T-helper 2 cell treated with Interferon-gamma antibody and Interleukin-4, amounts not matched to agents 5 μg/mL and 100 μg/mL, for 36 hours (primary cell): Measurements from ENCODE around the gene GAS2L1.
A peak's percentile ranks its signal among the peaks of the same experiment; 100 is the strongest.

ENCODE experiments used
- DNase-seq: peaks from one replicate; pipeline ENCODE4 v3.0.0; 2021; ENCODE audit warnings: low spot score
- H3K27ac Mint-ChIP-seq: one replicate; pipeline ENCODE4 v1.8.0; 2021; ENCODE audit warnings: mild to moderate bottlenecking, mixed read lengths
- H3K27me3 Mint-ChIP-seq: one replicate; pipeline ENCODE4 v1.8.0; 2021; ENCODE audit warnings: low read depth, mixed read lengths
- H3K36me3 Mint-ChIP-seq: one replicate; pipeline ENCODE4 v1.8.0; 2021; ENCODE audit warnings: low read depth, mixed read lengths
- H3K4me1 Mint-ChIP-seq: one replicate; pipeline ENCODE4 v1.8.0; 2021; ENCODE audit warnings: low read depth, mixed read lengths
- H3K4me3 Mint-ChIP-seq: one replicate; pipeline ENCODE4 v1.8.0; 2022; ENCODE audit warnings: mild to moderate bottlenecking, moderate library complexity, mixed read lengths
- H3K9me3 Mint-ChIP-seq: one replicate; pipeline ENCODE4 v1.8.0; 2021; ENCODE audit warnings: mixed read lengths

GAS2L1 gene

DNA sequence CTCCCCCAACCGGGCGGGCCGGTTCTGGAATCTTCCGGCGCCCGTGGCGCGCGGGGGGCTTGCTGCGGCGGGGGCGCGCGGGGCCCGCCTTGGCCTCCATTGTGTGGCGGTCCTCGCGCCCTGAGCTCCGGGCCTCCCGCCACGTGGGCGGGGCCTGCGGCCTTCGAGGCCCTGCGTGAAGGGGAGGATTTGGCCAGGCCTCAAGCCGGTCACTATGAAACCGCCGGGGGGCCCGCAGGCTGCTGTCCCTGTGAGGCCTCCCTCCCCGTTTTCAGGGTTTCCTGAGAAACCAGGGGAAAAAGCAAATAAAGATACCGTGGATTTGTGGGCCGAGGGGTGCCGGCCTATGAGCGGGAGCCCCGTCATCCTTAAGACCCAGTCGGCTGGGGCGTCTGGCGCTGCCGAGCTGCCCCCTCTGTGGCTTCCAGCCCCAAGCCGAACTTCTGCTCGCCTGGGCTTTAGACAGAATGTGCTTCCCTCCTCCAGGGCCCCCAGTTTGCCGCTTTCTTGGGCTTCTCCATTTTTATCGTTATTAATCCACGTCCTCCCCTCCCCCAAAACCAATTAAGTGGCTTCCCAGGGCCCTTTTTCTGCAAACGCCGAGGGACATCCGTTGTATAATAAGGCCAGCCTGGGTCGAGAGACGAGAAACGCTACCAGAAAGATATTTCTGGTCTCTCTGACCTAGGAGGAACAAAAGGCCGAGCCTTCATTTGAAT, 37.8 kb upstream of the GAS2L1 start:
- Mint-ChIP-seq H3K36me3 (peaks cover 58% of the 10 kb centered on the region), H3K4me1 (peaks cover 50% of the 10 kb centered on the region)

GRCh38 chr22:29269230-29269604, 37.2 kb upstream of the GAS2L1 start:
- Mint-ChIP-seq H3K27ac (peak overlapping the region; percentile 98), H3K36me3 (peaks cover 64% of the 10 kb centered on the region), H3K4me3 (peak overlapping the region; percentile 93), H3K9me3 (no peaks in the 10 kb centered on the region), H3K4me1 (peaks cover 54% of the 10 kb centered on the region), H3K27me3 (peaks cover 3% of the 10 kb centered on the region)
- DNase-seq, result no peak

More for the DNA sequence above, 37.8 kb upstream of the GAS2L1 start:
- H3K4me3 Mint-ChIP-seq, result peak overlapping the region; percentile 93
- peak overlapping the region; percentile 98 for H3K27ac Mint-ChIP-seq
- peaks cover 3% of the 10 kb centered on the region for H3K27me3 Mint-ChIP-seq
- DNase-seq, result no peak
- H3K9me3 Mint-ChIP-seq, result no peaks in the 10 kb centered on the region

GRCh38 chr22:29269731-29270474, 36.5 kb upstream of the GAS2L1 start:
- DNase-seq, result no peak
- H3K9me3 Mint-ChIP-seq, result no peaks in the 10 kb centered on the region
- H3K27ac Mint-ChIP-seq, result peak overlapping the region; percentile 98
- peaks cover 59% of the 10 kb centered on the region for H3K4me1 Mint-ChIP-seq
- H3K4me3 Mint-ChIP-seq, result peak overlapping the region; percentile 93
- H3K27me3 Mint-ChIP-seq, result peaks cover 3% of the 10 kb centered on the region
- peaks cover 69% of the 10 kb centered on the region for H3K36me3 Mint-ChIP-seq

GRCh38 chr22:29270475-29271271, 35.8 kb upstream of the GAS2L1 start:
- H3K4me3 Mint-ChIP-seq, result peak overlapping the region; percentile 93
- peak overlapping the region; percentile 45 for H3K27ac Mint-ChIP-seq
- no peaks in the 10 kb centered on the region for H3K9me3 Mint-ChIP-seq
- H3K4me1 Mint-ChIP-seq, result peaks cover 65% of the 10 kb centered on the region
- no peak for DNase-seq
- peaks cover 3% of the 10 kb centered on the region for H3K27me3 Mint-ChIP-seq
- peaks cover 75% of the 10 kb centered on the region for H3K36me3 Mint-ChIP-seq

DNA sequence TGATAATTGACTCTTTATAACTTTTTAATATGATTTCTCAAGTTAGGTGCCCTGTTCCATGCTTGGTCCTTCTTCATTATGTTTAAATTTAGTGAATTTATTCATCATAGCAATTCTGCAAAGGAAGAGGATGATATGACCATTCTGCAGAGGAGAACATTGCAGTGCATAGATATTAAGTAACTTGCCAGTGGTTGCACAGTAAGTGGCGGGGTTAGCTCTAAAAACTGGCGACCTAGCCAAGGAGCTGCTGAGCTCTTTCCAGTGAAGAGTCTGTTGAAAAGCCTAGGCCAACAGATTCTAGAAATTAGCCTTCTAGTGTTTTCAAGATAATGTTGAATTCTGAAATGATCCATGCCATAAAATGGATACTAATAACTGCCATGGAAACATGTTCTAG, 33.8 kb upstream of the GAS2L1 start:
- no peaks in the 10 kb centered on the region for H3K9me3 Mint-ChIP-seq
- H3K36me3 Mint-ChIP-seq, result peaks cover 85% of the 10 kb centered on the region
- DNase-seq, result no peak
- no peak overlapping the region for H3K27ac Mint-ChIP-seq
- peaks cover 66% of the 10 kb centered on the region for H3K4me1 Mint-ChIP-seq
- peaks cover 3% of the 10 kb centered on the region for H3K27me3 Mint-ChIP-seq
- no peak overlapping the region for H3K4me3 Mint-ChIP-seq

DNA sequence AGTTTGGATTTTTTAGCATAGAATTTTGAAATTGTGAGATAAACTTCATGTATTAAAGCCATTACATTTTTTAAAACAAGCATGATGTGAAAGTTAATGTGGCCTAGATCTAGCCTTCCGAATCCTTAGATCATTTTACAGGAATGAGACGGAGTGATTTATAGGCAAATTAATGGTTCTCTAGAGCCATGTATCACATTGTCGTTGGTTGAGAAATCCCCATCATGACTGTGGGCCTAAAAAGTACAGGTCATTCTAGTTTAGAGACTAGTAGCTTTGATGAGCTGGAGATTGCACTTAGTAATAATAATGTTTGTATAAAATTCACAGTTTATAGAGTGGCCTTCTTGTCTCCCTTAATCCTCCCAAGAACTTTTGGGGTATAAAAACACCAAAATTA, 31.3 kb upstream of the GAS2L1 start:
- H3K4me3 Mint-ChIP-seq, result no peak overlapping the region
- H3K9me3 Mint-ChIP-seq, result no peaks in the 10 kb centered on the region
- H3K4me1 Mint-ChIP-seq, result peaks cover 59% of the 10 kb centered on the region
- H3K27ac Mint-ChIP-seq, result no peak overlapping the region
- H3K27me3 Mint-ChIP-seq, result no peaks in the 10 kb centered on the region
- DNase-seq, result no peak
- peaks cover 82% of the 10 kb centered on the region for H3K36me3 Mint-ChIP-seq

GRCh38 chr22:29275819-29276565, 30.5 kb upstream of the GAS2L1 start:
- Mint-ChIP-seq H3K27me3 (no peaks in the 10 kb centered on the region), H3K27ac (peak overlapping the region; percentile 24), H3K4me3 (no peak overlapping the region), H3K4me1 (peaks cover 51% of the 10 kb centered on the region), H3K9me3 (no peaks in the 10 kb centered on the region), H3K36me3 (peaks cover 81% of the 10 kb centered on the region)
- no peak for DNase-seq

- H3K4me1 Mint-ChIP-seq, result peaks cover 38% of the 10 kb centered on the region
- H3K36me3 Mint-ChIP-seq, result peaks cover 80% of the 10 kb centered on the region
- H3K27me3 Mint-ChIP-seq, result no peaks in the 10 kb centered on the region
- H3K27ac Mint-ChIP-seq, result no peak overlapping the region
- no peaks in the 10 kb centered on the region for H3K9me3 Mint-ChIP-seq
- H3K4me3 Mint-ChIP-seq, result no peak overlapping the region
- no peak for DNase-seq
Observed at GRCh38 chr22:29277927-29278326, 28.5 kb upstream of the GAS2L1 start.

DNA sequence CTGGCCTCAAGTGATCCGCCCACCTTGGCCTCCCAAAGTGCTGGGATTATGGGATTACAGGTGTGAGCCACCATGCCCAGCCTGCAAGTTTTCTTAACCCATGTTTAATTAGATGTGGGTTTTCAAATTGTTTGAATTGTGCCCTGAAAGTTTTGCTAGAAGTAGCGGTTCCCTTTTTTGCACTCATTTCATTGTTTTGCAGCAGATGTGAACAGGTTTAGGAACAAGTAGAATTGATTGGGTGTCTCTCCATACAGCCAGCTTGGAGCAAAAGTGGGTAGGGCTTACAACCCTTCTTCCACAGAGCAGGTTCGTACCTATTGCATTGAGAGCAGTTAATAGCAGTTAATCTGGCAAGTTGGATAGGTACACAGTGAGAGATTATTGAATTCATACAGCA, 22.3 kb upstream of the GAS2L1 start:
- Mint-ChIP-seq H3K36me3 (peaks cover 74% of the 10 kb centered on the region), H3K4me3 (no peak overlapping the region), H3K27ac (no peak overlapping the region), H3K4me1 (peaks cover 6% of the 10 kb centered on the region), H3K9me3 (no peaks in the 10 kb centered on the region), H3K27me3 (no peaks in the 10 kb centered on the region)
- no peak for DNase-seq

DNA sequence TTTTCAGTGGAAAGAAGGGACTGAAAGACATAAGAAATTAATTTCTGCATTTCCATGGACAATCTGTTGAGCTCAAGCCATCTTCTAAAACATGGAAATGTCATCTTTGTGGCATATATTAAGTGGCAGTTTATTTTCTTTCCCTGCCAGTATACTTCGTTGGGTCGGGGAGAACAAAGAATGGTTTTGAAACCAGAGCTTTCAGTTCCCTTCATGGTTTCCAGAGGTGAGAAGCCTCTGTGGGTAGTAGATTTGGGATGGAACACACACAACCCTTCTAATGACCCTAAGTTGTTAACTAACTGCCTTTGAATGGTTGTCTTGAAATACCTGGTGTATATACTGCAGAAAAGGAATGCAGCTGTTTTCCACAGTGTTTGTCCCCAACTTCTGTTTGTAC, 17.6 kb upstream of the GAS2L1 start:
- Mint-ChIP-seq H3K4me1 (peaks cover 7% of the 10 kb centered on the region), H3K27ac (no peak overlapping the region), H3K36me3 (peaks cover 75% of the 10 kb centered on the region), H3K4me3 (no peak overlapping the region), H3K27me3 (no peaks in the 10 kb centered on the region), H3K9me3 (no peaks in the 10 kb centered on the region)
- no peak for DNase-seq

DNA sequence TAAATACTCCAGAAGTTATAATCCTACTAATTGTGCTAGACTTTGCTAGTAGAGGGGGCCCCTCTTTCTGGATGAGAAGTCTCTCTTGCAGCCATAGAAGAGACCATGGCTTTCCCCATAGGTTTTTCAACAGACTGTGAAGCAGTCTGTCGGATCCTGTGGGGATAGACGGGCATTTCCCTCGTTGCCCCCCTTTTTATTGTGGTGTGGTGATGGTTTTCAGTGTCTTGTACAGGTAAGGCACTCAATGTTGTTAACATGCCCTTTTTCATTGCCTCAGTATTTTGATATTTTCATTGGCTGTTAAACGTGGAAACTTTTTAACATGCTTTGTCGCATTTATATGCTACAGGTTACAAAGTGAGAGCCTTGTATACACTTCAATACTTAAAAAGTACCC, 16.4 kb upstream of the GAS2L1 start:
- Mint-ChIP-seq H3K27ac (no peak overlapping the region), H3K4me3 (no peak overlapping the region), H3K4me1 (peaks cover 4% of the 10 kb centered on the region), H3K36me3 (peaks cover 74% of the 10 kb centered on the region), H3K9me3 (no peaks in the 10 kb centered on the region), H3K27me3 (no peaks in the 10 kb centered on the region)
- DNase-seq, result no peak

- Mint-ChIP-seq H3K4me3 (no peak overlapping the region), H3K27me3 (no peaks in the 10 kb centered on the region), H3K4me1 (peaks cover 4% of the 10 kb centered on the region), H3K9me3 (no peaks in the 10 kb centered on the region), H3K27ac (no peak overlapping the region), H3K36me3 (peaks cover 76% of the 10 kb centered on the region)
- DNase-seq, result no peak
Observed at GRCh38 chr22:29291215-29291614, 15.2 kb upstream of the GAS2L1 start.

GRCh38 chr22:29292379-29292778, 14.1 kb upstream of the GAS2L1 start:
- Mint-ChIP-seq H3K4me1 (peaks cover 4% of the 10 kb centered on the region), H3K27ac (no peak overlapping the region), H3K9me3 (no peaks in the 10 kb centered on the region), H3K36me3 (peaks cover 77% of the 10 kb centered on the region), H3K27me3 (no peaks in the 10 kb centered on the region), H3K4me3 (no peak overlapping the region)
- no peak for DNase-seq
